BLaER1 (cell line): Measurements from ENCODE around the gene COPG2.
A peak's percentile ranks its signal among the peaks of the same experiment; 100 is the strongest.
"Not testable (repeated sequence)": the region's sequence is repeated elsewhere in the genome, so short reads cannot be mapped to it uniquely, and the experiment has no call there.

Source experiments
- H3K27ac ChIP-seq: shearing (Covaris generic); formaldehyde crosslinking; 2 replicates; pipeline ENCODE4 v1.8.1; 2022
- H3K27me3 ChIP-seq: shearing (Covaris generic); formaldehyde crosslinking; 2 replicates; pipeline ENCODE4 v1.8.1; 2022
- H3K36me3 ChIP-seq: shearing (Covaris generic); formaldehyde crosslinking; 2 replicates; pipeline ENCODE4 v1.8.1; 2022
- H3K4me1 ChIP-seq: shearing (Covaris generic); formaldehyde crosslinking; 2 replicates; pipeline ENCODE4 v1.8.1; 2022
- H3K4me2 ChIP-seq: shearing (Covaris generic); formaldehyde crosslinking; 2 replicates; pipeline ENCODE4 v1.8.1; 2022
- H3K4me3 ChIP-seq: shearing (Covaris generic); formaldehyde crosslinking; 2 replicates; pipeline ENCODE4 v1.8.1; 2022
- H3K9ac ChIP-seq: shearing (Covaris generic); formaldehyde crosslinking; 2 replicates; pipeline ENCODE4 v1.8.1; 2022
- H3K9me3 ChIP-seq: shearing (Covaris generic); formaldehyde crosslinking; 2 replicates; pipeline ENCODE4 v1.8.1; 2022
- H4K20me1 ChIP-seq: shearing (Covaris generic); formaldehyde crosslinking; 2 replicates; pipeline ENCODE4 v1.8.1; 2022
- Cebpa-rat ChIP-seq: shearing (Covaris generic); IDR thresholded peaks from 2 replicates; pipeline ENCODE4 v1.8.1; 2022

Gene COPG2

DNA sequence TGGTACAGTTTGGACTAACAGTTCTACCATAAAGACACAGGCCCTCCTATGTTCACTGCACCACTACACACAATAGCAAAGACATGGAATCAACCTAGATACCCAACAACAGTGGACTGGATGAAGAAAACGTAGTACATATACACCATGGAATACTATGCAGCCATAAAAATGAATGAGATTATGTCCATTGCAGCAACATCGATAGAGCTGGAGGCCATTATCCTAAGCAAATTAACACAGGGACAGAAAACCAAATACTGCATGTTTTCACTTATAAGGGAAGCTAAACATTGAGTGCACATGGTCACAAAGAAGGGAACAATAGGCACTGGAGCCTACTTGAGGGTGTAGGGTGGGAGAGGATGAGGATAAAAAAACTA is 101.7 kb downstream of the COPG2 start:
- no peak overlapping the region for H3K4me2 ChIP-seq
- H4K20me1 ChIP-seq = no peaks in the 10 kb centered on the region
- H3K4me1 ChIP-seq = no peaks in the 10 kb centered on the region
- H3K9me3 ChIP-seq = peaks cover 32% of the 10 kb centered on the region
- no peak overlapping the region for H3K27ac ChIP-seq
- no peak overlapping the region for H3K4me3 ChIP-seq
- H3K27me3 ChIP-seq = no peaks in the 10 kb centered on the region
- 0 out of 2 replicates have a peak, but pooled peaks cover 3% of the 10 kb centered on the region for H3K36me3 ChIP-seq
- no peak for TF ChIP-seq Cebpa-rat
- no peak overlapping the region for H3K9ac ChIP-seq

DNA sequence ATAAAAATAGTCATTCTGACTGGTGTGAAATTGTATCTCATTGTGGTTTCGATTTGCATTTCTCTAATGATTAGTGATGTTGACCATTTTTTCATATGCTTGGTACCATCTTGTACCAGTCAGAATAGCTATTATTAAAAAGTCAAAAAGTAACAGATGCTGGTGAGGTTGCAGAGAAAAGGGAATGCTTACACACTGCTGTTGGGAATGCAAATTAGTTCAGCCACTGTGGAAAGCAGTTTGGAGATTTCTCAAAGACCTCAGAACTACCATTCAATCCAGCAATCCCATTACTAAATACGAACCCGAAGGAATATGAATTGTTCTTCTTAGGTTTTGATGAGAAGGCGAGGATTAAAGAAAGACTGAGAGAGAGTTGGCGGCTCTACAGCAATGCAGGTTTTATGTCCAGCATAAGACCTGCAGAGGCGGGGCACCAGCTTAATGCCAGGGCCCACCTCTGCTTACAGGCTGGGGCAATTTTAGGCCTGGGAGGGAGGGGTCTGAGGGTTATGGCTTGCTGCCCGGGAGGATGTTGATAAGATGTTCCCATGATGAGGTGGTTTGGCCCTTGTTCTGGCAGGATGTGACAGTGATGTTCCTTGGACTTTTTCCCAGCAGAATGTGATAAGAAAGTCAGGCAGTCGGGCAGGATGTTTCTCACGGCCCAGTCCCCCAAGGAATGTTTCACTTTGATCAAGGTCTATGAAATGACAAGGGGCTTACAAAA is 102.2 kb downstream of the COPG2 start:
- Histone ChIP-seq H3K9me3 (peaks cover 32% of the 10 kb centered on the region), H3K4me3 (no peak overlapping the region), H3K27ac (no peak overlapping the region), H3K9ac (no peak overlapping the region), H3K4me2 (no peak overlapping the region), H3K36me3 (0 out of 2 replicates have a peak, but pooled peaks cover 3% of the 10 kb centered on the region), H4K20me1 (no peaks in the 10 kb centered on the region), H3K27me3 (no peaks in the 10 kb centered on the region), H3K4me1 (no peaks in the 10 kb centered on the region)
- no peak for TF ChIP-seq Cebpa-rat

DNA sequence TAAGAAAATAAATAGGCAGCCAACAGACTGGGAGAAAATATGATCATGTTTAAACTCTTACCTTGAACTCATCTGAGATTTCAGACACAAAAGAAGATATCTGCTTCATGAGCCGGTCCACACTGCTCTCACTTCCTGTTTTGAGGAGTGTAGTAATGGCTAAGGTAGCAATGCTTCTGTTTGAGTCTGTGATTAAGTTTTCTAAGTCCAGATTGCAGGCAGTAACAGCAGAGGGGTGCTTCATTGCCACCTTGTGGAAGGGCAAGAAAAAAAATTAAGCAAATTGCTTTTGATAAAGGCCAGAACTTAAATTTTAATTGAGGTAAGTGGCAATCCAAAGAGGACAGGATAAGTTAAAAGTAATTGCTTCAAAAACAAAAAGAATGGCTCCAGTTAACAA is 107.6 kb downstream of the COPG2 start:
- Histone ChIP-seq H3K36me3 (0 out of 2 replicates have a peak, but pooled peaks cover 3% of the 10 kb centered on the region), H3K4me1 (no peaks in the 10 kb centered on the region), H4K20me1 (no peaks in the 10 kb centered on the region), H3K9me3 (peaks cover 14% of the 10 kb centered on the region), H3K9ac (no peak overlapping the region), H3K27ac (no peak overlapping the region), H3K4me3 (no peak overlapping the region), H3K4me2 (no peak overlapping the region), H3K27me3 (no peaks in the 10 kb centered on the region)
- no peak for TF ChIP-seq Cebpa-rat

DNA sequence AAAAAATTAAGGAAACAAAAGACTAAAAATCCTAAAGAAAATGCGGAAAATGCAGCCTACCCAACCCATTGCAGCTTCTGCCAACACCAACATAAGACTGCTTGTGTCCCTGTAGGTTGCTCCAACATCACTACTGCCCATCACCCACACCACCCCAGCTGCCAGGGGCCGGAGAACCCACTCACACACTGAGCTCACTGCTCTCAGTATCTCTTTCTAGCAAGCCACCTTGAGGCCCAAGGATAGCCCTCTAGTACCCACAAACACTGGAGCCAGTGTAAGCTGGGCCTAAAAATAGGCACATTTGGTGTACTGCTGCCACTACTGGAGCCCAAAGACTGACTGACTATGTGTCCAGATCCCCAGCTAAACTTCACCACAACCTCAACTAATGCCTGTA is 109.4 kb downstream of the COPG2 start:
- H3K9me3 ChIP-seq = no peaks in the 10 kb centered on the region
- H3K4me2 ChIP-seq = no peak overlapping the region
- no peak for TF ChIP-seq Cebpa-rat
- H3K27ac ChIP-seq = no peak overlapping the region
- H3K4me1 ChIP-seq = no peaks in the 10 kb centered on the region
- no peak overlapping the region for H3K9ac ChIP-seq
- H3K4me3 ChIP-seq = no peak overlapping the region
- no peaks in the 10 kb centered on the region for H4K20me1 ChIP-seq
- H3K36me3 ChIP-seq = peaks cover 6% of the 10 kb centered on the region; the same call in 1 of the 2 replicates
- H3K27me3 ChIP-seq = no peaks in the 10 kb centered on the region

DNA sequence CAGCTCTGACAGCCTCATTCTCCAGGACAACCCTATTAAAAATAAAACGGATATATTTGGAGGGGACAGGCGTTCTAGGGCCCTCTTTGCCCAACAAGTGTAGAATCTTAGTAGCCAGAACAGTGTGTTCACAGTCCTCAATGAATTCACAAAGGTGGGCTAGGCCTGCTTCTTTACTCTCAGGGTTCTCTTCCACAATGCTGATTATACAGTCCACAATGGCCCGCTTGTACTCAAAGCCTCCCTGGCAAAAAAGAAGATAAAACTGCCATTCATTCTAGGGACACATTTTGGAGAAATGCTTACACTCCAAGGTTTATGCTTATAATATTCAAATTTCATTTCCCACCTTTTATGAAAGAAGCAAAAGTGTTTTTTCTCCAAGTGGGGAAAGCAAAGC is 114.1 kb downstream of the COPG2 start:
- H3K4me2 ChIP-seq = no peak overlapping the region
- TF ChIP-seq Cebpa-rat = no peak
- no peaks in the 10 kb centered on the region for H3K4me1 ChIP-seq
- no peak overlapping the region for H3K4me3 ChIP-seq
- H3K9me3 ChIP-seq = no peaks in the 10 kb centered on the region
- no peaks in the 10 kb centered on the region for H3K27me3 ChIP-seq
- H3K9ac ChIP-seq = no peak overlapping the region
- no peak overlapping the region for H3K27ac ChIP-seq
- no peaks in the 10 kb centered on the region for H4K20me1 ChIP-seq
- H3K36me3 ChIP-seq = peaks cover 11% of the 10 kb centered on the region; the same call in 1 of the 2 replicates

DNA sequence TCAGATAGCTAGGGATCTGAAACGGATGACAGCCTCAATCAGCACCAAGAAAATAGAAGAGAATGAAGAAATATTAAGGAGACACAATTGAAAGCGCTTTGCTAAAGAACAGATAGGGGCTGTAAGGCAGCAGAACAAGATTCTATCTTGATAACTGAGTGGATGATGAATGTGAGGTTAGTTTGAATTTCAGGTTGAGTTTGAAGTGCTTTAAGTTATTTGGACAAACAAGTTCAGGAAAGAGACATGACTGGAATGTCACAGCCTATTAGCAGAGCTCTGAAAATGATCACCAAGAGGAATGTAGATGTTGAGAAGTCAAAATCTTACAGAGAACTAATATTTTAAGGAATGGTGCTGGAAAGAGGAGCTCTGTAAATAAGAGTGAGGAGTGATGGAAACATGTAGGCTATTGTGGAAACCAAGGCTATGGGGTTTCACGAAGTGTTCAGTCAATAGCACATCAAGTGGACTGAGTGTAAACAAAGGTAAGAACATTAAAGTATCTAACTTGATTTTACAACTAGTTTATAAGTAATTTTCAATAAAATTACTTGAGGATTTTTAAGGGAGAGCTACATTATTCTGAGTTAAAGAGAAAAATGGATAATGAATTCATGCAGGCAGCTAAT is 115.0 kb downstream of the COPG2 start:
- H3K27ac ChIP-seq = no peak overlapping the region
- H3K36me3 ChIP-seq = peaks cover 11% of the 10 kb centered on the region; the same call in 1 of the 2 replicates
- H3K4me3 ChIP-seq = no peak overlapping the region
- no peak overlapping the region for H3K9ac ChIP-seq
- H4K20me1 ChIP-seq = no peaks in the 10 kb centered on the region
- TF ChIP-seq Cebpa-rat = no peak
- H3K4me1 ChIP-seq = no peaks in the 10 kb centered on the region
- no peaks in the 10 kb centered on the region for H3K9me3 ChIP-seq
- no peaks in the 10 kb centered on the region for H3K27me3 ChIP-seq
- H3K4me2 ChIP-seq = no peak overlapping the region

DNA sequence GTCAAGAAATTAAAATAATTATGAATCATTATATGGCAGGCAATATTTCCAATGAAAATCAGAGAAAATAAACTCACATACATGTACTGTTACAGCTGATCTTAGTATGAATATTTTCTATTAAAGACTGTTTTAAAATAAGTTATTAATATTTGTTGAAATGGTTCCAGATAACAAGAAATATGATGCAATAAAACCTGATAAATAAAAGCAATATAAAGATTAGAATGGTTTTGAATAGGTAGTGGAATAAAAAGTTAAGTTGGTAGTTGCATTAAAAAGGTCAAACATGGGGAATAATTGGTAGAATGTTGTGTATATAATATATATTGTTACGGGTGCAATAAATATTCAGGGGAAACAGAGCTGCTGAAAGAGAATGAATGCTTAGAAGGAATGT is 124.2 kb downstream of the COPG2 start:
- TF ChIP-seq Cebpa-rat = no peak

DNA sequence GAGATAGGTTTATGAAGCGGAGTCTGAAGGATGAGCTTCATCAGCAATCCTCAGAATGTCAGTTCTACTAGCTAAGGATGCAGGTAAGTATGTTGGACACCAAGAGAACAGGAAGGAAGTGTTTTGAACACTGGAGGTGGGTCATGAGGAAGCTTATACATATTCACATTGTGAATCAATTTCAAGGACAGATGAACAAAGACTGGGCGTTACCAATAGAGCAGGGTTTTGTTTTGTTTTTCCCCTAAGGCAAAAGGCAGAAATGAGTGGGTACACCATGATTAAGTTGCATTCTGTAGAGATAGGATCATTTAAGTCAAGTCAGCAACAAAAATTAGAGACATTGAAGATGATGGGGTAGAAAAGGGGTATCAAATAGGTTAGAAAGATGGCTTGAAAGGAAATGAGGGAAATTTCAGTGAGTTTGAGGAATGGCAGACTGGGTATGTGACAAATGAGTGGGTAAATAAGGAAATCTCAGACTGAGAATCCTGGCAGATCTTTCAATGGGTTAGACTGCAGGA is 125.0 kb downstream of the COPG2 start:
- peaks cover 5% of the 10 kb centered on the region; the same call in 1 of the 2 replicates for H3K36me3 ChIP-seq
- no peak overlapping the region for H3K4me2 ChIP-seq
- no peaks in the 10 kb centered on the region for H3K4me1 ChIP-seq
- TF ChIP-seq Cebpa-rat = no peak
- H3K27me3 ChIP-seq = no peaks in the 10 kb centered on the region
- H3K9ac ChIP-seq = no peak overlapping the region
- H3K4me3 ChIP-seq = no peak overlapping the region
- H3K27ac ChIP-seq = no peak overlapping the region
- no peaks in the 10 kb centered on the region for H3K9me3 ChIP-seq
- H4K20me1 ChIP-seq = no peaks in the 10 kb centered on the region

More for the DNA sequence above, 124.2 kb downstream of the COPG2 start:
- H3K36me3 ChIP-seq = peaks cover 5% of the 10 kb centered on the region; the same call in 1 of the 2 replicates
- H3K4me1 ChIP-seq = no peaks in the 10 kb centered on the region
- no peaks in the 10 kb centered on the region for H3K27me3 ChIP-seq
- H3K27ac ChIP-seq = no peak overlapping the region
- no peaks in the 10 kb centered on the region for H3K9me3 ChIP-seq
- H3K4me3 ChIP-seq = no peak overlapping the region
- H4K20me1 ChIP-seq = no peaks in the 10 kb centered on the region
- no peak overlapping the region for H3K4me2 ChIP-seq
- no peak overlapping the region for H3K9ac ChIP-seq

DNA sequence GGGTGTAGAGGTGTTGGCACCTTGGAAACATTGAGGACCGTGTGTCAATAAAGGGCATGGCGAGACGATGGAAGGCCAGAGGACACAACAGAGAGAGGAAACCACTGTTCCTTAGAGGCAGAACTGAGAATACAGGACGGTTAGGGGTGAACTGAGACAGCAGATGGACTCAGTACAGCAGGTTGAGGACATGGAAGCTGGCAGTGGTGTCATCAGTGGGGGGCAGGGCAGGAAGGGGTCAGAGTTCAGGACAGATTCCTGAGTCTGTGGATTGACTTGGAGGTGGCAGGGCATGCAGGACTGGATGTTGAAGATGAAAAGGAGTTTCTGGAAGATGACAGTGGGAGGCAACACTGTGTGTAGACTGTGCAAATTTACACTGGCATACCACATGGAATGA is 126.3 kb downstream of the COPG2 start:
- not testable (repeated sequence) for H3K36me3 ChIP-seq, H3K4me3 ChIP-seq, H3K27me3 ChIP-seq, H3K4me2 ChIP-seq, H4K20me1 ChIP-seq, H3K9ac ChIP-seq, H3K4me1 ChIP-seq, H3K9me3 ChIP-seq, H3K27ac ChIP-seq

DNA sequence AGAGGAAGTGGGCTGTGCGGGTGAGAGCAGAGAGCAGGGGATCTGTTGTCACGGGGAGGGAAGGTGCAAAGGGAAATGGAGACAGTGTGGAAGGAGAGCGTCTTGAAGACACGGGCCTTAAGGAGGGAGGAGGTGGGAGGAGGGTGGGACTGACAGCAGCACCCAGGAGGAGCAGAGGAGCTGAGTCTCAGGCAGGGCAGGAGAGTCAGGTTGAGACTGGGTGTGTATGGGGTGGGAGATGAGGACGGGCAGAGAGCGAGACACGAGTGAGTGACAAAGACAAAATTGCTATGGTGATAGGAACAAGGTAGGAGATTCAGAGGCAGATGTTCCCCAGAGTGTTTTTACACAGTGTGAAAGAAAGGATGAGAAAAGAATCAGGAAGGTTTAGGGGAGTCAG is 127.3 kb downstream of the COPG2 start:
- not testable (repeated sequence) for H3K36me3 ChIP-seq, H3K4me3 ChIP-seq, H3K9me3 ChIP-seq, H3K9ac ChIP-seq, H3K4me2 ChIP-seq, H3K4me1 ChIP-seq, H4K20me1 ChIP-seq, H3K27ac ChIP-seq, H3K27me3 ChIP-seq

DNA sequence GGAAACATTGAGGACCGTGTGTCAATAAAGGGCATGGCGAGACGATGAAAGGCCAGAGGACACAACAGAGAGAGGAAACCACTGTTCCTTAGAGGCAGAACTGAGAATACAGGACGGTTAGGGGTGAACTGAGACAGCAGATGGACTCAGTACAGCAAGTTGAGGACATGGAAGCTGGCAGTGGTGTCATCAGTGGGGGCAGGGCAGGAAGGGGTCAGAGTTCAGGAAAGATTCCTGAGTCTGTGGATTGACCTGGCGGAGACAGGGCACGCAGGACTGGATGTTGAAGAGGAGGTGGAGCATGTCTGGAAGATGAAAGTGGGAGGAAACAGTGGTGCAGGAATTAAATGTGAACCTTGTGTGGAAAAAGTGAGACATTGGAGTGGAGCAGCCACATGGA is 130.7 kb downstream of the COPG2 start:
- H3K4me3 ChIP-seq, H4K20me1 ChIP-seq, H3K27me3 ChIP-seq, H3K36me3 ChIP-seq, H3K9me3 ChIP-seq, H3K9ac ChIP-seq, H3K27ac ChIP-seq, H3K4me1 ChIP-seq: not testable (repeated sequence)
- H3K4me2 ChIP-seq = 0 out of 2 replicates have a peak overlapping the region, but pooled peaks have one; percentile 22
